ENCODE results near the gene ENTHD1. TPM values are rescaled to one million over a fixed set of nuclear protein-coding genes. Genes with fewer than 3 reads are reported as not detected.

The ENTHD1 gene
- total and polyA plus RNA-seq, 9 of the 15 experiments (the other 6 are each of a cell fraction or from before 2014, with no cell fraction given), result 0.13 to 0.98 (median 0.35) TPM

DNA sequence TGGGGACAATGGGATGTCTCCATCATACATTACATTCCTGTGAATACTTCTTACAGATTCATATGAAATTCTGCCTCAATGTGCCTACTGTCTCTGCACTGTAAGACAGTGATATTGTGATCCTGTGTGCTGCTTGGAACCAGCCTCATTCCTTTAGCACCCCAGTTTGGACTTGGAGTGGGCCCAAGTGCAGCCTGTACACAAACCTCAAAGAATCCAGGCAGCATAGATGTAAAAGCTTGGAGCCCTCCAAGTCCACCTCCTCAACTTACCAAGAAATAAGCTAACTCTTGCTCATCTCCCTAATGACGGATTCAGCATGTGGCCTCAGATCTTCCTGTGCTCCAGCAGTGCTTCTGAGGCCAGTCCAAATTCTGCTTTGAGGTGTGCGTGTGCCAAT, 31.7 kb upstream of the ENTHD1 start:
- intact Hi-C loops (cut with micrococcal nuclease), result loop anchor here (10.0 kb wide), 1 partner anchor 70 kb away; no protein-coding TSS in a partner anchor
- H3K36me3 ChIP-seq (ENCODE audit: control insufficient read depth, insufficient read depth, low read length), result no peaks in the 10 kb centered on the region
- no peak overlapping the region for H3K9ac ChIP-seq (ENCODE audit: insufficient read depth in 1 of 2, low read depth in 2 of 2, low read length in 2 of 2)
- H3K27ac ChIP-seq (ENCODE audit: extremely low read depth, low read depth, low read length), result no peak overlapping the region
- WGBS (ENCODE audit: insufficient coverage, low coverage, missing lambda C conversion rate), result 88% methylated on average over 1 of the region's 2 CpGs
- in situ Hi-C loops (cut with MboI), result no loop called here
- H4K20me1 ChIP-seq (replicated peaks; ENCODE audit: control insufficient read depth, insufficient read depth, low read length), result no peaks in the 10 kb centered on the region
- no peak for DNase-seq (ENCODE audit: extremely low read depth in 1 of 4, low spot score in 3 of 4)
- no peak overlapping the region for H2AFZ ChIP-seq (ENCODE audit: low read depth, low read length)
- no peak for FAIRE-seq
- no peak for ATAC-seq
- no TSS peak for BruUV-seq (replicated peaks)
- no peak overlapping the region for H3K4me3 ChIP-seq
- H3K9me1 ChIP-seq (ENCODE audit: control insufficient read depth, insufficient read depth, low read length), result no peaks in the 10 kb centered on the region
- no peaks in the 10 kb centered on the region for H3K27me3 ChIP-seq (ENCODE audit: control insufficient read depth in 2 of 2, insufficient read depth in 2 of 2, low read length in 2 of 2)
- H3K4me1 ChIP-seq (replicated peaks in 1 of 2; ENCODE audit: control insufficient read depth in 2 of 2, insufficient read depth in 2 of 2, low read length in 2 of 2), result peaks cover 14 to 51% of the 10 kb centered on the region in 2 experiments; a peak in 4 of 5 replicates
- no peaks in the 10 kb centered on the region; the same call in 1 of the 2 replicates for H3K9me3 ChIP-seq (replicated peaks; ENCODE audit: control insufficient read depth, insufficient read depth, low read depth, low read length)
- ChIA-PET POLR2A (interaction anchor here (0.8 to 3.0 kb wide), 5 partner anchors 9 to 24 kb away, joined by 3 to 13 read pairs (median 3); no protein-coding TSS in a partner anchor), CTCF (ENCODE audit: low intra/inter-chr PET ratio) (no interaction called here)
- peaks cover 22% of the 10 kb centered on the region; the same call in 2 of the 3 replicates for H3K79me2 ChIP-seq (ENCODE audit: control insufficient read depth, insufficient read depth, low read length)
- H3K4me2 ChIP-seq (ENCODE audit: insufficient read depth, low read length), result no peak overlapping the region
- TF ChIP-seq, protein P1, sequence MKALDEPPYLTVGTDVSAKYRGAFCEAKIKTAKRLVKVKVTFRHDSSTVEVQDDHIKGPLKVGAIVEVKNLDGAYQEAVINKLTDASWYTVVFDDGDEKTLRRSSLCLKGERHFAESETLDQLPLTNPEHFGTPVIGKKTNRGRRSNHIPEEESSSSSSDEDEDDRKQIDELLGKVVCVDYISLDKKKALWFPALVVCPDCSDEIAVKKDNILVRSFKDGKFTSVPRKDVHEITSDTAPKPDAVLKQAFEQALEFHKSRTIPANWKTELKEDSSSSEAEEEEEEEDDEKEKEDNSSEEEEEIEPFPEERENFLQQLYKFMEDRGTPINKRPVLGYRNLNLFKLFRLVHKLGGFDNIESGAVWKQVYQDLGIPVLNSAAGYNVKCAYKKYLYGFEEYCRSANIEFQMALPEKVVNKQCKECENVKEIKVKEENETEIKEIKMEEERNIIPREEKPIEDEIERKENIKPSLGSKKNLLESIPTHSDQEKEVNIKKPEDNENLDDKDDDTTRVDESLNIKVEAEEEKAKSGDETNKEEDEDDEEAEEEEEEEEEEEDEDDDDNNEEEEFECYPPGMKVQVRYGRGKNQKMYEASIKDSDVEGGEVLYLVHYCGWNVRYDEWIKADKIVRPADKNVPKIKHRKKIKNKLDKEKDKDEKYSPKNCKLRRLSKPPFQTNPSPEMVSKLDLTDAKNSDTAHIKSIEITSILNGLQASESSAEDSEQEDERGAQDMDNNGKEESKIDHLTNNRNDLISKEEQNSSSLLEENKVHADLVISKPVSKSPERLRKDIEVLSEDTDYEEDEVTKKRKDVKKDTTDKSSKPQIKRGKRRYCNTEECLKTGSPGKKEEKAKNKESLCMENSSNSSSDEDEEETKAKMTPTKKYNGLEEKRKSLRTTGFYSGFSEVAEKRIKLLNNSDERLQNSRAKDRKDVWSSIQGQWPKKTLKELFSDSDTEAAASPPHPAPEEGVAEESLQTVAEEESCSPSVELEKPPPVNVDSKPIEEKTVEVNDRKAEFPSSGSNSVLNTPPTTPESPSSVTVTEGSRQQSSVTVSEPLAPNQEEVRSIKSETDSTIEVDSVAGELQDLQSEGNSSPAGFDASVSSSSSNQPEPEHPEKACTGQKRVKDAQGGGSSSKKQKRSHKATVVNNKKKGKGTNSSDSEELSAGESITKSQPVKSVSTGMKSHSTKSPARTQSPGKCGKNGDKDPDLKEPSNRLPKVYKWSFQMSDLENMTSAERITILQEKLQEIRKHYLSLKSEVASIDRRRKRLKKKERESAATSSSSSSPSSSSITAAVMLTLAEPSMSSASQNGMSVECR (CRISPR knock-in tag; IDR thresholded peaks at IDR 0.05), result no peak
- no peak for TF ChIP-seq ZNF197 (CRISPR knock-in tag; IDR thresholded peaks at IDR 0.05; ENCODE audit: low read depth)
- TF ChIP-seq, protein P2, sequence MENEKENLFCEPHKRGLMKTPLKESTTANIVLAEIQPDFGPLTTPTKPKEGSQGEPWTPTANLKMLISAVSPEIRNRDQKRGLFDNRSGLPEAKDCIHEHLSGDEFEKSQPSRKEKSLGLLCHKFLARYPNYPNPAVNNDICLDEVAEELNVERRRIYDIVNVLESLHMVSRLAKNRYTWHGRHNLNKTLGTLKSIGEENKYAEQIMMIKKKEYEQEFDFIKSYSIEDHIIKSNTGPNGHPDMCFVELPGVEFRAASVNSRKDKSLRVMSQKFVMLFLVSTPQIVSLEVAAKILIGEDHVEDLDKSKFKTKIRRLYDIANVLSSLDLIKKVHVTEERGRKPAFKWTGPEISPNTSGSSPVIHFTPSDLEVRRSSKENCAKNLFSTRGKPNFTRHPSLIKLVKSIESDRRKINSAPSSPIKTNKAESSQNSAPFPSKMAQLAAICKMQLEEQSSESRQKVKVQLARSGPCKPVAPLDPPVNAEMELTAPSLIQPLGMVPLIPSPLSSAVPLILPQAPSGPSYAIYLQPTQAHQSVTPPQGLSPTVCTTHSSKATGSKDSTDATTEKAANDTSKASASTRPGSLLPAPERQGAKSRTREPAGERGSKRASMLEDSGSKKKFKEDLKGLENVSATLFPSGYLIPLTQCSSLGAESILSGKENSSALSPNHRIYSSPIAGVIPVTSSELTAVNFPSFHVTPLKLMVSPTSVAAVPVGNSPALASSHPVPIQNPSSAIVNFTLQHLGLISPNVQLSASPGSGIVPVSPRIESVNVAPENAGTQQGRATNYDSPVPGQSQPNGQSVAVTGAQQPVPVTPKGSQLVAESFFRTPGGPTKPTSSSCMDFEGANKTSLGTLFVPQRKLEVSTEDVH (IDR thresholded peaks at IDR 0.05; ENCODE audit: low read depth, partially characterized antibody), result no peak
- TF ChIP-seq, protein P3, sequence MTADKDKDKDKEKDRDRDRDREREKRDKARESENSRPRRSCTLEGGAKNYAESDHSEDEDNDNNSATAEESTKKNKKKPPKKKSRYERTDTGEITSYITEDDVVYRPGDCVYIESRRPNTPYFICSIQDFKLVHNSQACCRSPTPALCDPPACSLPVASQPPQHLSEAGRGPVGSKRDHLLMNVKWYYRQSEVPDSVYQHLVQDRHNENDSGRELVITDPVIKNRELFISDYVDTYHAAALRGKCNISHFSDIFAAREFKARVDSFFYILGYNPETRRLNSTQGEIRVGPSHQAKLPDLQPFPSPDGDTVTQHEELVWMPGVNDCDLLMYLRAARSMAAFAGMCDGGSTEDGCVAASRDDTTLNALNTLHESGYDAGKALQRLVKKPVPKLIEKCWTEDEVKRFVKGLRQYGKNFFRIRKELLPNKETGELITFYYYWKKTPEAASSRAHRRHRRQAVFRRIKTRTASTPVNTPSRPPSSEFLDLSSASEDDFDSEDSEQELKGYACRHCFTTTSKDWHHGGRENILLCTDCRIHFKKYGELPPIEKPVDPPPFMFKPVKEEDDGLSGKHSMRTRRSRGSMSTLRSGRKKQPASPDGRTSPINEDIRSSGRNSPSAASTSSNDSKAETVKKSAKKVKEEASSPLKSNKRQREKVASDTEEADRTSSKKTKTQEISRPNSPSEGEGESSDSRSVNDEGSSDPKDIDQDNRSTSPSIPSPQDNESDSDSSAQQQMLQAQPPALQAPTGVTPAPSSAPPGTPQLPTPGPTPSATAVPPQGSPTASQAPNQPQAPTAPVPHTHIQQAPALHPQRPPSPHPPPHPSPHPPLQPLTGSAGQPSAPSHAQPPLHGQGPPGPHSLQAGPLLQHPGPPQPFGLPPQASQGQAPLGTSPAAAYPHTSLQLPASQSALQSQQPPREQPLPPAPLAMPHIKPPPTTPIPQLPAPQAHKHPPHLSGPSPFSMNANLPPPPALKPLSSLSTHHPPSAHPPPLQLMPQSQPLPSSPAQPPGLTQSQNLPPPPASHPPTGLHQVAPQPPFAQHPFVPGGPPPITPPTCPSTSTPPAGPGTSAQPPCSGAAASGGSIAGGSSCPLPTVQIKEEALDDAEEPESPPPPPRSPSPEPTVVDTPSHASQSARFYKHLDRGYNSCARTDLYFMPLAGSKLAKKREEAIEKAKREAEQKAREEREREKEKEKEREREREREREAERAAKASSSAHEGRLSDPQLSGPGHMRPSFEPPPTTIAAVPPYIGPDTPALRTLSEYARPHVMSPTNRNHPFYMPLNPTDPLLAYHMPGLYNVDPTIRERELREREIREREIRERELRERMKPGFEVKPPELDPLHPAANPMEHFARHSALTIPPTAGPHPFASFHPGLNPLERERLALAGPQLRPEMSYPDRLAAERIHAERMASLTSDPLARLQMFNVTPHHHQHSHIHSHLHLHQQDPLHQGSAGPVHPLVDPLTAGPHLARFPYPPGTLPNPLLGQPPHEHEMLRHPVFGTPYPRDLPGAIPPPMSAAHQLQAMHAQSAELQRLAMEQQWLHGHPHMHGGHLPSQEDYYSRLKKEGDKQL (CRISPR knock-in tag; IDR thresholded peaks at IDR 0.05; ENCODE audit: borderline replicate concordance), result no peak
- TF ChIP-seq CBFB (CRISPR knock-in tag; IDR thresholded peaks at IDR 0.05), result no peak
- no peak for TF ChIP-seq ZNF780A (CRISPR knock-in tag; IDR thresholded peaks at IDR 0.05)
- TF ChIP-seq ZNF764 (CRISPR knock-in tag; IDR thresholded peaks at IDR 0.05; ENCODE audit: low read depth), result no peak
- TF ChIP-seq NCOR1 (IDR thresholded peaks at IDR 0.05), result no peak

All from K562 (cell line).